Lower leg skin (tissue), 4 donors: ENCODE results near the gene MRPL32. TPM values are rescaled to one million over a fixed set of nuclear protein-coding genes. Genes with fewer than 3 reads are reported as not detected.

Experiments
- DNase-seq, 2 donors: peaks; one replicate each; pipeline ENCODE4 v3.0.0-alpha.2; 2019; ENCODE audit warnings: low spot score in 2 of 2
- H3K4me3 ChIP-seq: fragments of 200-600 bp; sonication (generic); 2 replicates; pipeline ENCODE4 v1.5.1; 2017; ENCODE audit warnings: mild to moderate bottlenecking, low read depth; ENCODE audit not compliant: poor library complexity, severe bottlenecking
- POLR2A ChIP-seq, 2 donors: fragments of 450-650 bp; IDR thresholded peaks; one replicate each; pipeline ENCODE4 v1.6.1; 2016 to 2017; ENCODE audit warnings: antibody characterized with exemption in 2 of 2, mild to moderate bottlenecking in 1 of 2, moderate library complexity in 1 of 2
- WGBS, 2 donors: methylation state at CpG; one replicate each; pipeline ENCODE4 v1.1.5; 2018; 5-methylcytosine and 5-hydroxymethylcytosine counted together
- intact Hi-C: fragments of 100-400 bp; cut with DNase I; formaldehyde crosslinking; loops from one replicate; pipeline ENCODE4 v1.15.0; 2023; ENCODE audit warnings: low total_unique reads
- total RNA-seq, 4 donors: library from RNA; depleted of rRNA; stranded (reverse); fragments of >200 nt; gene quantifications; one replicate each; pipeline ENCODE4 v1.1.0, GENCODE V29; 2016
- TF ChIP-seq, protein P1 (sequence below), 3 donors: fragments of 450-650 bp; IDR thresholded peaks; one replicate each; pipeline ENCODE4 v1.5.1; 2016; ENCODE audit warnings: antibody characterized with exemption in 3 of 3, mild to moderate bottlenecking in 3 of 3, moderate library complexity in 2 of 3

The MRPL32 gene
- total RNA-seq, 4 donors from 2014 or later: 19.1 to 31.7 (median 25.7) TPM

DNA sequence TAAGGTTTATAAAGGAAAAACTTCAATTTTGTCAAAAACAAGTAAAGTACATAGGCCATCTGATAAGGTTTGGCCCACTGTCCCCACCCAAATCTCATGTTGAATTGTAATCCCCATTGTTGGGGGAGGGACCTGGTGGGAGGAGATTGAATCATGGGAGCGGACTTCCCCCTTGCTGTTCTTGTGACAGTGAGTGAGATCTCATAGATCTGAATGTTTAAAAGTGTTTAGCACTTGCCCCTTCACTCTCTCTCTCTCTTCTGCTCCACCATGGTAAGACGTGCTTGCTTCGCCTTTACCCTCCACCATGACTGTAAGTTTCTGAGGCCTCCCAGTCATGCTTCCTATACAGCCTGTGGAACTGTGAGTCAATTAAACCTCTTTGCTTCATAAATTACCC lies 18.2 kb downstream of the MRPL32 start:
- WGBS, 2 donors: 65 to 77% methylated on average over 3 of the region's 3 CpGs
- no peak overlapping the region for H3K4me3 ChIP-seq
- no peak for TF ChIP-seq POLR2A (IDR thresholded peaks at IDR 0.05)
- TF ChIP-seq, protein P1, sequence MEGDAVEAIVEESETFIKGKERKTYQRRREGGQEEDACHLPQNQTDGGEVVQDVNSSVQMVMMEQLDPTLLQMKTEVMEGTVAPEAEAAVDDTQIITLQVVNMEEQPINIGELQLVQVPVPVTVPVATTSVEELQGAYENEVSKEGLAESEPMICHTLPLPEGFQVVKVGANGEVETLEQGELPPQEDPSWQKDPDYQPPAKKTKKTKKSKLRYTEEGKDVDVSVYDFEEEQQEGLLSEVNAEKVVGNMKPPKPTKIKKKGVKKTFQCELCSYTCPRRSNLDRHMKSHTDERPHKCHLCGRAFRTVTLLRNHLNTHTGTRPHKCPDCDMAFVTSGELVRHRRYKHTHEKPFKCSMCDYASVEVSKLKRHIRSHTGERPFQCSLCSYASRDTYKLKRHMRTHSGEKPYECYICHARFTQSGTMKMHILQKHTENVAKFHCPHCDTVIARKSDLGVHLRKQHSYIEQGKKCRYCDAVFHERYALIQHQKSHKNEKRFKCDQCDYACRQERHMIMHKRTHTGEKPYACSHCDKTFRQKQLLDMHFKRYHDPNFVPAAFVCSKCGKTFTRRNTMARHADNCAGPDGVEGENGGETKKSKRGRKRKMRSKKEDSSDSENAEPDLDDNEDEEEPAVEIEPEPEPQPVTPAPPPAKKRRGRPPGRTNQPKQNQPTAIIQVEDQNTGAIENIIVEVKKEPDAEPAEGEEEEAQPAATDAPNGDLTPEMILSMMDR (IDR thresholded peaks at IDR 0.05): no peak
- DNase-seq: no peak
- intact Hi-C loops: no loop called here

DNA sequence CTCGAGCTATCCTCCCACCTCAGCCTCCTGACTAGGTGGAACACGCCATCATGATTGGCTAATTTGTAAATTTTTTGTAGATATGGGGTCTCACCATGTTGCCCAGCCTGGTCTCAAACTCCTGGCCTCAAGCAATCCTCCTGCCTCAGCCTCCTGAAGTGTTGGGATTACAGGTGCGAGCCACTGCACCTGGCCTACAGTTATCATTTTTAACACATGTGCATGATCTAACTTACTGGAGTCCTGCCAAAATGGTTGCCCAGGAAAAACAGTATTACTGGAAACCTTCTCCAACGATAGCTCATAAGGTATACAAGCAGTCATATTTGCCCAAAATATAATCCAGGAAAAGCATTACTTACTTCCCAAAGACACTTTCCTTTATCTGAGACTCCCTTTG lies 20.2 kb downstream of the MRPL32 start:
- WGBS, 2 donors: 69 to 71% methylated on average over 4 of the region's 4 CpGs
- no peak for DNase-seq
- no peak overlapping the region for H3K4me3 ChIP-seq
- intact Hi-C loops: no loop called here
- TF ChIP-seq POLR2A (IDR thresholded peaks at IDR 0.05): no peak
- TF ChIP-seq, protein P1 (IDR thresholded peaks at IDR 0.05): no peak

DNA sequence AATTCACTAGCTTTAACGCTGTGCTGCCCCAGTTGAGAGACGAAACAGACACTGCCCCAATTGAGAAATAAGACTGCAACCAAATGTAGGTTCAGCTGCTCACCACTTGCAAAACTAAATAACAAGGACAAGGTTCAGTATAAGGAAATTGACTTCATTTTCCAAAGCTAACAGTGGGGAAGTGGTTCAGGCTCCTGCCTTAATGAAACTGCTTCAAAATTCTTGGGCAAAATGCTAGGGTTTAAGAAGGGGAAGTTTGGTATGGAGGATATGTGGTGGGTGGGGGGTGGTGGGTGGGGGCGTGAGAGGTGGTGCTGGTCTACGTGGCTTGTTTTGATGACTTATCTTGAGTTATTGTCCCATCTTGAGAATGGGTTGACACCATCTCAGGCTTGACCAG lies 21.8 kb downstream of the MRPL32 start:
- 83 to 88% methylated on average over 4 of the region's 4 CpGs for WGBS, 2 donors
- intact Hi-C loops: no loop called here
- no peak for DNase-seq
- TF ChIP-seq, protein P1 (IDR thresholded peaks at IDR 0.05): no peak
- TF ChIP-seq POLR2A (IDR thresholded peaks at IDR 0.05): no peak
- H3K4me3 ChIP-seq: no peak overlapping the region

DNA sequence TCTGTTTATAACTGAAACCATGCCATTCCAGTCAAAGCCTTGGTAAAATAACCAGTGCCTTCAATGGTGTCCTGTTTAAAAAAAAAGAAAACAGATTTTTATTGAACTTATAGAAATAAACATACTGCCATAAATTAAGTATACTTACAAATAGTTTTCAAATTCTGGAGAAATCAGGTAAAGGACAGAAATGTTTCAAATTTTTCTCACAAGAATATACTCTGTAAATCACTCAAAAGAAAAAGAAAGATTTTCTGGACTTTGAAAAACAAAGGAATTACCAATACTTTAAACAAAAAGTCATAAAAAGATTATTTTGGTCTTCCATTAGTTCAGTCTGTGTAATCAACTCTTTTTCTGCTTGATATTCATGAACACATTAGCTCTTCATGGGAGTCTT lies 23.9 kb downstream of the MRPL32 start:
- no peak for TF ChIP-seq POLR2A (IDR thresholded peaks at IDR 0.05)
- TF ChIP-seq, protein P1 (IDR thresholded peaks at IDR 0.05): no peak
- DNase-seq: no peak
- no peak overlapping the region for H3K4me3 ChIP-seq
- intact Hi-C loops: no loop called here

DNA sequence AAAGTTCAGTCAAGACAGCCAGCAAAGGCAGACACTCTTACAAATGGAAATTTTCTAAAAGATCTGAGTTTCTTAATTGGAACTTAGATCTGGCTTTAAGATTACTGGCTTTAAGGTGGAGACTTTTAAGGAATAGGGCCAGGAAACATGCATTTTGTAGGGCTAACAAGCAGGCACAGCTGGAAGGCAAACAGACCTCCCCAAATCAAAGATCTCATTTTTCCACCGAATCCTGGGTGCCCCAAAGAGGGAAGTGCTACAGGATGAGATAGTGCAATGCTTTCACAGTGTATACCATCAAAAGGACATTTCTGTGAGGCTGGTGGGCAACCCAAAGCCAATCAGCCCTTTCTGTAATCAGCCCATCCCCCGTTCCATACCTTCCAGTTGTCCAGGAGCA lies 27.4 kb downstream of the MRPL32 start:
- 81 to 82% methylated on average over 2 of the region's 2 CpGs for WGBS, 2 donors
- intact Hi-C loops: no loop called here
- DNase-seq: no peak
- TF ChIP-seq, protein P1 (IDR thresholded peaks at IDR 0.05): no peak
- TF ChIP-seq POLR2A (IDR thresholded peaks at IDR 0.05): no peak
- no peak overlapping the region for H3K4me3 ChIP-seq

DNA sequence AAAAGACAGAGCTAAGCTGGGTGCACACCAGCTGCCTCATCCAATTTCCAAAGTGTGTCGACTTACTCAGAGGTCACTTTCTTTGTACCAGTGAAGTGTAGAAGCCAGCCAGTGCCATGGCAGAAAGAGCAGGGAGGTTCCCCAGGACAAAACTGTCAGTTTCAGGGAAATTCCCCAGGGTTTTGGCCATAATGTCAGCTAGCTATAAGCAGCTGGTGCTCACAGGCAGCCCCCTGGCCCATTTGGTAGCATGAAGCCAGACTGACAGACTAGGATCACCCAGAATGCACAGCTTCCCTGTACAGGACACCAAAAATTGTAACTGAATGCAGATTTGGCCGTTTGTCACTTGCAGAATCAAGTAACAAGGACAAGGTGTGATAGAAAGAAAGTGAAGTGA lies 28.6 kb downstream of the MRPL32 start:
- TF ChIP-seq, protein P1 (IDR thresholded peaks at IDR 0.05): no peak
- TF ChIP-seq POLR2A (IDR thresholded peaks at IDR 0.05): no peak
- no peak for DNase-seq
- intact Hi-C loops: no loop called here
- no peak overlapping the region for H3K4me3 ChIP-seq
- 66 to 81% methylated on average over 2 of the region's 2 CpGs for WGBS, 2 donors
